Measurements from ENCODE around the gene PSMB8. TPM values are rescaled to one million over a fixed set of nuclear protein-coding genes. Genes with fewer than 3 reads are reported as not detected.

The PSMB8 gene
- total and polyA plus RNA-seq, 2 of the 4 experiments (the other 2 are of a cell fraction) = 31.6 to 33.3 TPM

DNA sequence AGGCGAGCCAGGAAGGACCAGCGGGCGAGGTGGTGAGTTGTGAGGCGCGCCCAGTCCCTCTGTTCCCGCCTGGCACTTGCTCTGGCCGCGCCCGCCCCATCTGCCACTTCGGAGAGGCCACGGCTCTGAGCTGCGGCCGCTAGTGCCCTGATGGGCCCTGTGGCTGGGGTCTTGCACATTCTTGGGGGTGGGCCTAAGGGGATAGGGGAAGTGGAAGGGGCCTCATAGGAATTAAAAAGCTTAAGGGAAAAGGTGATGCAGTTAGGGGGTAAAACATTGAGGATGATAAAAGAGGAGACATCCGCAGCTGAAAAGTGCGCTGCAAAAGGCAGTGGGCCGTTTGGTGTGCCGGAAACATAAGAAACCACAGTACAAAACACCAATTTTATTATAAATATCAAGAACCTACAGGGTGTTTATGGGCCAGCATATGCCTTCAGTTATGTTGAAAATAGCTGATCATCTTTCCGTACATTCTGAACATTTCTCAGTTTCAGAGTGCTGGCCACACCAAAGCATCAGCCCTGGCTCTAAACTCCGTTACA, 1.1 kb upstream of the PSMB8 start:
- no peak overlapping the region for H3K56ac ChIP-seq (ENCODE audit: extremely low read depth, insufficient read depth, low read length)
- H2AFZ ChIP-seq (replicated peaks; ENCODE audit: low read length, poor library complexity) = peak overlapping the region; percentile 94
- no TSS peak for BruUV-seq (replicated peaks)
- no peak overlapping the region for H3K23ac ChIP-seq (ENCODE audit: low read depth, low read length)
- no peak overlapping the region for H3K4ac ChIP-seq (ENCODE audit: low read depth, low read length)
- intact Hi-C loops (cut with micrococcal nuclease) (loop anchor here (1.0 to 2.0 kb wide), 2 partner anchors 9 to 128 kb away; partner anchors contain the start of gene PSMB9), in situ Hi-C loops (cut with MboI; ENCODE audit: low sequenced_read_pairs) (no loop called here), dilution Hi-C loops (cut with HindIII; ENCODE audit: low sequenced_read_pairs, unreplicated experiment) (no loop called here)
- H2AK9ac ChIP-seq (replicated peaks; ENCODE audit: low read depth, low read length, poor library complexity) = peak overlapping the region; percentile 29
- H4K5ac ChIP-seq (ENCODE audit: low read depth, low read length) = no peak overlapping the region
- H2BK15ac ChIP-seq (ENCODE audit: low read depth, low read length) = no peak overlapping the region
- H2BK120ac ChIP-seq (ENCODE audit: low read depth, low read length) = no peak overlapping the region
- no peak overlapping the region for H3K9ac ChIP-seq (ENCODE audit: low read depth, low read length)
- ChIA-PET POLR2A (ENCODE audit: unreplicated experiment) (no interaction called here), CTCF (interaction anchor here (0.9 to 2.5 kb wide), 2 partner anchors 9 to 23 kb away, joined by 3 to 8 read pairs; partner anchors contain the start of genes PSMB9 and TAP1)
- H3K36me3 ChIP-seq (ENCODE audit: control insufficient read depth, insufficient read depth, low read length) = peaks cover 26% of the 10 kb centered on the region
- DNase-seq (no peak), ATAC-seq (ENCODE audit: low read depth) (no peak)
- H2BK20ac ChIP-seq (ENCODE audit: low read depth, low read length) = no peak overlapping the region
- H3K4me1 ChIP-seq (ENCODE audit: control insufficient read depth, insufficient read depth, low read length) = 0 out of 2 replicates have a peak, but pooled peaks cover 2% of the 10 kb centered on the region
- no peak overlapping the region for H3K27ac ChIP-seq (ENCODE audit: insufficient read depth, low read length)
- no peak overlapping the region for H2AK5ac ChIP-seq (ENCODE audit: low read depth, low read length)
- no peak overlapping the region for H3K14ac ChIP-seq (replicated peaks; ENCODE audit: low read depth, low read length)
- H4K91ac ChIP-seq (ENCODE audit: insufficient read depth, low read depth, low read length) = no peak overlapping the region
- WGBS, 2 experiments (ENCODE audit: extremely low coverage in 2 of 2, insufficient read length in 1 of 2) = 100% methylated on average over 1 of the region's 19 CpGs; no CpG with 5 or more reads in 1 of the 2 experiments
- peaks cover 0 to 28% of the 10 kb centered on the region in 2 experiments; a peak in 2 of 4 replicates for H3K79me1 ChIP-seq (ENCODE audit: low read depth in 1 of 2, low read length in 2 of 2)
- peaks cover 12% of the 10 kb centered on the region; the same call in 1 of the 2 replicates for H3K9me1 ChIP-seq (ENCODE audit: insufficient read depth, low read length)
- H3K18ac ChIP-seq (ENCODE audit: low read depth, low read length) = no peak overlapping the region
- H4K8ac ChIP-seq (ENCODE audit: low read depth in 2 of 2, low read length in 2 of 2) = no peak overlapping the region
- no peaks in the 10 kb centered on the region for H4K20me1 ChIP-seq (ENCODE audit: insufficient read depth, low read length)
- no peak for TF ChIP-seq SMC3 (IDR thresholded peaks at IDR 0.05; ENCODE audit: low read depth, low read length)
- TF ChIP-seq CTCF (conservative IDR thresholded peaks at IDR 0.05; ENCODE audit: low read depth, low read length) = no peak
- H2BK5ac ChIP-seq (ENCODE audit: low read depth, low read length, poor library complexity, severe bottlenecking) = no peak overlapping the region
- no peaks in the 10 kb centered on the region for H3K9me3 ChIP-seq (ENCODE audit: control insufficient read depth, insufficient read depth, low read length)
- H3K4me3 ChIP-seq (ENCODE audit: insufficient read depth, low read depth, low read length) = peak overlapping the region; percentile 73; the same call in 1 of the 2 replicates
- no peaks in the 10 kb centered on the region for H3K27me3 ChIP-seq (ENCODE audit: control insufficient read depth, insufficient read depth, low read length)
- H3K4me2 ChIP-seq (ENCODE audit: low read depth, low read length) = peak overlapping the region; percentile 32; the same call in 1 of the 2 replicates

All from IMR-90 (cell line).